ENCODE measurements around the gene SOBP.

Gene SOBP

DNA sequence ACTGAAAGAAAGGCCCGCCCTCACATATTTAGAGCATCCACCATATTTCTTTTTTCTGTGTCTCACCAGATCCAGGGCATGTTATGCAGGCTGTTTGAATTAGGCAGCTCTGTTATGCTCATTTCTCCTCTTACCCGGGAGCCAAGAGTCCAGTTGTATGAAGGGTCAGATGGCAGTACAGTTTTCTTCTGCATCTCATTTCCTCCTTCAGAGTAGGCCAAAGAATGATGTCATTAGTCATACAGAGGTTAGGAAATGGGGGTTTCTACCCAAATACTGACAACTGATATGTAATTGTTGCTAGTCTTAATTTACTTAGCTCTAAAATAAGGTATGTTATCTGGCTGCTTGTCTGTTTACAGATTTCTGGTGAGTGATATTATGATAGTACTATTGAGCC, 130.8 kb downstream of the SOBP start:
- no peak for DNase-seq (ENCODE audit: low spot score)

DNA sequence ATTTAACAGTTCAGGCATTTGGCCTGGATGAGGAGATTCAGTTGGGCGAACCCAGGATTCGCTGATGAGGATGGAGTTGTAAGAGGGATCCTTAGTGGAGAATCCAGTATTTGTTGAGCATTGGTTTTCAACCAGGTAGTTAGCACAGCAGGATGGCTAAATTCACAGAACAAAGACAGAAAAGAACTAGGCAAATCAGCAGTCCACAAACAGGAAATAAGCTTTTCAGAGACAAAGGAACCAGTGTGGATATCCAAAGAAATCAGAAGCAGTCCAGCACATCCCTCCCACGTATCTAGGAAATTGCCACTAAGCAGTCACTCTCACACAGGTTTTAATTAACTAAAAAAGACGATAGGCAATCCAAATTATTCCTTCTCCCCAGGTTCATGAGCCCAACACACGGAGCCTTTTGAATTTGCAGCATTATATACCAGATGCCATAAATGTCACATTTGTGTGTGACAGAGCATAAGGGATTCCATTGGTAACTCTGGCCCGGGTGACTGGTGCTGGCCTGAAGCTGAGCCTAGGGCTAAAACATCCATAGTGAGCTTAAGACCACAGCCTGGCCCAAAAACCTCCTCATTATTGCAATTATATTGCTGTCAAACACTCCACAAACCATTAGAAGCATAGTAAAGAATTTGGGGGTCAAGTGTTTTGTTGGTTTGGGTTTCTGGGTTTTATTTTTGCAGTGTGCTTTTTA, 131.5 kb downstream of the SOBP start:
- no peak for DNase-seq (ENCODE audit: low spot score)

DNA sequence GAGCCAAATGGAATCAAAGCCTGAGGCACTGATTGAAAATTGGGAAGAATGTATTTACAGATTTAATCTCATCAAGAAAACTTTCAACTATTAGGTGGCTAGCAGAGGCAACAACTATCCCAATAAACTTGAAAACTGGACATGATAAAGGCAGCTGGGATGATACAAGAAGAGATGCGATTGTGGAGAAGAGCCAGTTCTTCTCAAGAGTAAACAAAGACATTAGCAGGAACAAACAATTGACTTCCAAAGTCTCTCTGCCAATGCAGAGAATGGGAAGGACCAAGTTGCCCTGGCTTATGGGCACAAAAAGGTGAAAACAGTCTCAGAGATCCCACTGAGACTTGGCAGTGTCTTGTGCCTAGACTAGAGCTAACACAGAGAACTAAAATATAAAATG, 132.4 kb downstream of the SOBP start:
- DNase-seq (ENCODE audit: low spot score): no peak

DNA sequence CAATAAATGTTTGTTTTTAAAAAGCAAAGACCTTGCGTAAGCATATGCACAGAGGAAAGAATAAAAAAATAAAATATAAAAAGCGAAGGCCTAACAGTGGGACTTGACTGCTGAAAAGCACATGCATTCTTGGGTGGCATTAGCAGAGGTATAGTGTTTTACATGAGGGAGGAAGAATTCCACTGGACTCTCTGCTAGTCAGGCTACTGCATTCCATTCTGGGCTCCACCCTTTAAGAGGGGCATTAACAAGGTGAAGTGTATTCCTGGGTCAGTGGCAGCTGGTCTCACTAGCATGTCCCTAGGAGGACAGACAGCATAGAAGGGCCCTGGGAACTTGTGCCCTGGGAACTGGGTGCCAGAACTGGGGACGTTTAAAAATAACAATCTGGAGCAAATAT, 134.1 kb downstream of the SOBP start:
- no peak for DNase-seq (ENCODE audit: low spot score)

DNA sequence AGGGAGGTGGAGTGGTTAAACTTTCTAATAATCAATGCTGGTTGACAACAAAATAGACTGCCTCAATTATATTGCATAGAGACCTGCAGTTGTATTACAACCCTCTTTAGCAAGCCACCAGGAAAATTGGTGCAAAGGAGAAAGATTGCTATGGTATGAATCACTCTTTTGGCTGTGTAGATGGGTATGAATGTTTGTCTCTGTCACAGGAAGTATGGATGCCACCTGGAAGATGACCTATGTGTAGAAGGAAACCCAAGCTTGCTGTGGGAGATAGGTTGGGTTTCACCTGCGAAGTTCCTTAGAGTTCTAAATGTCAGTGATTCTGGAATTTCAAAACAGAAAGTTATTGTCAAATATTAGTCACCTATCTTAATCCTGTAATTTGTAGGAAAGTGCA, 134.6 kb downstream of the SOBP start:
- no peak for DNase-seq (ENCODE audit: low spot score)

DNA sequence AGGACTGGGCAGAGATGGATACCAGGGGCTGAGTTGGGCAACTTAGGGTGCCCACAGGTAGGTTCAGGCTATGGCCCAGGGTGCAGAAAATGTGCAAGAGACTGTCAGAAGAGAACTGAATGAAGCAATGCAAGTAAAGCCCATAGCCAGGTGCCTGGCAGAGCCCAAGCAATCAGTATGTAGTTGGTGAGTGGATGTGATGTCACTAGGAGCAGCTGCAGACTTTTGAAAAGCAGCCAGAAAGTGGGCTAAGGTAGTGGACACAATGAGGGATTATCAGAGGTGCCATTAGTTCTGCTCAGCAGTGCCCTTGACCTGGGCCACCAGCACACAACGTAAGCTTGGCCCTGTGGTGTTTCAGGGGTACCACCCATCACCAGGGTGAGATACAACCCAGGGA, 135.3 kb downstream of the SOBP start:
- DNase-seq (ENCODE audit: low spot score): no peak

DNA sequence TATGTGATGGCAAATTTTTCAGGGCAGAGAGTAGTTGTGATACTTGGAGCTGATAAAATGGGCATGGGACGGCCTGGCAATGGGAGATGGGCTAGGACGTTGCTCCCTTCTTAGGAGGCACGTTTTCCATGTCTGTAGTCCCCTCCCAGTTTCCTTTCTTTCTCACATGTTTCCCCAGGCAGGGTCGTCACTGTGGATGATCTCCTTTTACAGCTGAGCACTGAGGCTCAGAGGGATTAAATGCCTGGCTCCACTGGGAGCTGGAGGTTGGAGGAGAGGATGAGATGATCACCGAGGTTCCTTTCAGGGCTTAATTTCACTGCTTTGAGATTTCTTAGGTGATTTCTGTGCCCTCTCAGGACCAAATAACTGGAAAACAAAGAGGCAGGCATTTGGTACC, 136.7 kb downstream of the SOBP start:
- no peak for DNase-seq (ENCODE audit: low spot score)

DNA sequence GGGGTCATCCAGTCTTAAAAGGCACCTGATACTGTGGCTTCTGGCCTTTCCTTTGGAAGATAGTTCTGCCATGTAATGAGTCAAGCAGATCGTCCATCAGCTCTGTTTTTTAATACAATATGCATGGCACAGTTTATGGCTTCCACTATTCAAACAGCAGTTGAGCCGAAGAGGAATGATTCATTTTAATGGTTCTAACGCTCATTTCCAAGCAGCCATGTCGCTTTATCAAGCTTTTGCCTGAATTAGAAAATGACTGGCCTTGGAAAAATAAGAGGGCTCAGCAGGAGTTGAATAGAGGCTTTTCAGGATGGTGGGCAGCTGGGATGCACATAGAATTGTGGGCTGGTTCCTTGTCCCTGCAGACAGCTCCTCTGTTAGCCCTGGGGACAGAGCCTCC, 138.1 kb downstream of the SOBP start:
- no peak for DNase-seq (ENCODE audit: low spot score)

DNA sequence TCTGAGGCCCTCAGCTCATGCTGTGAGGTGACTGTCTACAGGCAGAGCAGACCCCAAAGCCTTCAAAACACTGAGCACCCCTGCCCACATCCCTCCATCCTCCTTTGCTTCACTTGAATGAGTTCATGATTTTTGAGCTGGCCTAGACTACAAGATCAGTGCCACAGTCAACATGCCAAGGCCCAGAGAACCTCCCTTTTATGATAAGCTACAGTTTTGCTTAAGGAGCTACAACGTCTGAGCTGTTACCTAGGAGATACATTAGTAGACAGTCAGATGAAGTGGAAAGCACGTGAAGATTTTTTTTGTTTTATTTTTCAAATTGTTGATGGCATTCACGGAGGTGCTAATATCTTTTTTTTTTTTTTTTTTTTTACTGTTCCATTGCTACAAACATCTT, 139.0 kb downstream of the SOBP start:
- DNase-seq (ENCODE audit: low spot score): no peak

DNA sequence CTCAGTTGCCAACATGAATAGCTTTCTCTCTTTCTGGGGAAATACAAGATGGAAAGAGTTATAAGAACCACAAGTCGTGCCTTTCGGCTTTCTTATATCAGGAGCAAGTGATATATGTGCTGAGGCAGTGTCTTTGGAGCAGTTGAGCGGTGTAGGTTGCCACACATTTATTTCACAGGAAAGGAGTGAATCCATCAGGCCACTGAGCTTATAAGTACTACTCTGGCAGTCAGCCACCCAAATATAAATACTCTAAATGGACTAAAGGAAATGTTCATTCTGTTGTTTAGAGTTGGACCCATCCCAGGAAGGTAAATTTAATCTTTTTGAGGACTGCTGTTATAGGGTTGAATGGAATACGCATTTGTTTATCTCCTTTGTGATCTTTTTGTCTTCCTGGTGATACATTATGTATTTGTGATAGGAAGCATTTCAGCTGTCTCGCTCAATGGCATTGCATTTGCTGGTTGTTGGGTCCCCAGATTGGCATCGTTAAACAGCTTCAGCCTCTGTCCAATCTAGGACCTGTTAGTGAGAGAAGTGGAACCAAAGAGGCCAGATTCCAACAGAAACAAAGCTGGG, 139.7 kb downstream of the SOBP start:
- DNase-seq (ENCODE audit: low spot score): no peak

DNA sequence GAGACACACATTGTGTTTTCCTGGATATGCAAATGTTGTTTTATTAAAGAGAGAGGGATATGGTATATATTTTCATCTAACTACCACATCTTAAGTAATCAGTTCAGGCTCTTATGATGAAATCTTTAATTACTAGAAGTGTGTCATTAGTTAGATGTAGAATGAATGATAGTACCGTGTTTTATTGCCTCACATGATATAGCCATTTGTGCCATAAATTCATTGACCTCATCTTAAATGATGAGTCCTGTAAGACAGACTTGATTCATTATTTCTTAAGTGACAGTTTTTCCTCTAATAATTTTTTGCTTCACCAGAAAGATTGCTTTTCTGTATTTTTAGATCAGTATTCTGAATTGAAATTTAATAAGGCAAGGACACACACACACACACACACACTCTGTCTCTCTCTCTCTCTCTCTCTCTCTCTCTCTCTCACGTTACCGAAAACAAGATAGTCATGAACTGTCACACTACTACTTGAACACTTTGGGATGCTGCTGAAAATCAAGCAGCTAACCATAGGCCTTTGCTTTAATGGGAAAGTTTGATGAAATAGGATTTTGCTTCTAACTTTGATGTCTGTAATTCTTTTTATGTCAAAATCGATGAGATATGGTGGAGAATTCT, 140.5 kb downstream of the SOBP start:
- DNase-seq (ENCODE audit: low spot score): no peak

DNA sequence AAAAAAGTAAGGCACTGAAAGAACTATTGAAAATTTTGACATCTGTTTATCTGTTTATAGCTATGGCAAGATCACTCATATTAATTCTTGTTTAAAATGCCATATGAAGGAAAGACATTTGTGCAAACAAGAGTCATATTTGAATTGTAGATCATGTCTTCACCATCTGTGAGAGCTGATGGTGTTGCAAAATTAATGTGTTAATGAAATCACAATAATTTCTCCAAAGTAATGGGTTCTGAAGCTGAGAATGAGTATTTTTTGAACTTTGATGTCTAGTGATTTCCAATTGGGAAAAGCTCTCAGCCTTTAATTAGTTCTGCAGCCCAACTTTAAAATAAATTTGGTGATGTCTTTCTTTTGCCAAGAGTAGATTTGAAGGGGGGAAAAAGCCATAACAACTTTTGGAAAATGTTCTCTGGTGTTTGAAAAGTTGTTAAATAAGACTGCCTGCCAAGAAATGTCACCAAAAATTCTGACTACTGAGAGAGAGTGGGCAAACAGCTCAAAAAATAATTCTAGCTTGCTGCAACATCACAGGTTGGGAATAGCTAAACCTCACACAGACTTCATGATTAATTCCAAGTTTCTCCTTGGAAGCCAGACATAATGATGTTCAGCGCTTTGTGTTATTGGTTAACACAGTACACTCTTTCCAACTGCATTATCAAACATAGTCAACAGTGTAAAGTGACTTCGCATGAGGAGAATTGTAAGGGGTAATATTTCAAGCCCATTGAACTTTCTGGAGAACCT, 142.6 kb downstream of the SOBP start:
- no peak for DNase-seq (ENCODE audit: low spot score)

DNA sequence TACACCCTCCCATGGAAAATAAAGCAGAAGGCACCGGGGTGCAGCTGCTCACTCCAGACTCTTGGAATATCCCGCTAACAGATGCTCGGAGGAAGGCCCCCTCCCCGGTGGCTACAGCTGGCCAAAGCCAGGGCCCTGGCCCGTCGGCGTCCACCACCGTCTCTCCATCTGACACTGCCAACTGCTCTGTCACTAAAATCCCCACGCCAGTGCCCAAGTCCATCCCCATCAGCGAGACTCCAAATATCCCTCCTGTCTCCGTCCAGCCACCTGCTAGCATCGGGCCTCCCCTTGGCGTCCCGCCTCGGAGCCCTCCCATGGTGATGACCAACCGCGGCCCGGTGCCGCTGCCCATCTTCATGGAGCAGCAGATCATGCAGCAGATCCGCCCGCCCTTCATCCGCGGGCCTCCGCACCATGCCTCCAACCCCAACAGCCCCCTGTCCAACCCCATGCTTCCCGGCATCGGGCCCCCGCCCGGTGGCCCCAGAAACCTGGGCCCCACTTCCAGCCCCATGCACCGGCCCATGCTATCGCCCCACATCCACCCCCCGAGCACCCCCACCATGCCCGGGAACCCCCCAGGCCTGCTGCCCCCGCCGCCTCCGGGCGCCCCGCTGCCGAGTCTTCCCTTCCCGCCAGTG, 143.9 kb downstream of the SOBP start:
- DNase-seq (ENCODE audit: low spot score): no peak

DNA sequence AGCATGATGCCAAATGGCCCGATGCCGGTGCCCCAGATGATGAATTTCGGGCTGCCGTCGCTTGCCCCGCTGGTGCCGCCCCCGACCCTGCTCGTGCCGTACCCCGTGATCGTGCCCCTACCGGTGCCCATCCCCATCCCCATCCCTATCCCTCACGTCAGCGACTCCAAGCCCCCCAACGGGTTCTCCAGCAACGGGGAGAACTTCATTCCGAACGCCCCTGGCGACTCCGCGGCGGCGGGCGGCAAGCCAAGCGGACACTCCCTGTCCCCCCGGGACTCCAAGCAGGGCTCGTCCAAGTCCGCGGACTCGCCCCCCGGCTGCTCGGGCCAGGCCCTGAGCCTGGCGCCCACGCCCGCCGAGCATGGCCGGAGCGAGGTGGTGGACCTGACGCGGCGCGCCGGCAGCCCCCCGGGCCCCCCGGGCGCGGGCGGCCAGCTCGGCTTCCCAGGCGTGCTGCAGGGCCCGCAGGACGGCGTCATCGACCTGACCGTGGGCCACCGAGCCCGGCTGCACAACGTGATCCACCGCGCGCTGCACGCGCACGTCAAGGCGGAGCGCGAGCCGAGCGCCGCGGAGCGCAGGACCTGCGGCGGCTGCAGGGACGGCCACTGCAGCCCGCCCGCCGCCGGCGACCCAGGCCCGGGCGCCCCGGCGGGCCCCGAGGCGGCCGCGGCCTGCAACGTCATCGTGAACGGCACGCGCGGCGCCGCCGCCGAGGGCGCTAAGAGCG, 144.6 kb downstream of the SOBP start:
- DNase-seq (ENCODE audit: low spot score): no peak

DNA sequence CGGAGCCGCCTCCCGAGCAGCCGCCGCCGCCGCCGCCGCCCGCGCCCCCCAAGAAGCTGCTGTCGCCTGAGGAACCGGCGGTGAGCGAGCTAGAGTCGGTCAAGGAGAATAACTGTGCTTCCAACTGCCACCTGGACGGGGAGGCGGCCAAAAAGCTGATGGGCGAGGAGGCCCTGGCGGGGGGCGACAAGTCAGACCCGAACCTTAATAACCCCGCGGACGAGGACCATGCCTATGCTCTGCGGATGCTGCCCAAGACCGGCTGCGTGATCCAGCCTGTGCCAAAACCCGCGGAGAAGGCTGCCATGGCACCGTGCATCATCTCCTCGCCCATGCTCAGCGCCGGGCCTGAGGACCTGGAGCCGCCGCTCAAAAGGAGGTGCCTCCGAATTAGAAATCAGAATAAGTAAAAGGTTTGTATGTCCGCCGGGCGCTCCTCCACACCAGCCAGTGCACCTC, 145.2 kb downstream of the SOBP start:
- DNase-seq (ENCODE audit: low spot score): no peak

DNA sequence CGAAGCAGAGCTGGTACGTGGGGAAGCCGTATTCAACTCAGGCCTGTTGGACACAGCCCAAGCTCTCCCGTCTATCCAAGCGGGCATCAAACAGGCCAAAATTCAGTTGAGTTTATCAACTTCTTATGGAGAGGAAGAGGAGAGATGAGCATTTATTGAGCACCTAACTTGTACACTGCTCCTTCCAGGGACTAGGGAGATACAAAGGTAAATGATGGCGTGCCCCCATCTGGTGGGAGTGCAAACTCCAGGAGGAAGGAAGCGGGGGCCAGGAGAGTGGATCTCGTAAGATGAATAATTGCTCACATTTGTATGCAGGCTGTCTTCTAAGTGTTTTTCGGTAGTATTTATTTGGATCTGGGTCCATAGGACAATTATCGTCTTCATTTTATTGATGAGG, 146.6 kb downstream of the SOBP start:
- DNase-seq (ENCODE audit: low spot score): no peak

DNA sequence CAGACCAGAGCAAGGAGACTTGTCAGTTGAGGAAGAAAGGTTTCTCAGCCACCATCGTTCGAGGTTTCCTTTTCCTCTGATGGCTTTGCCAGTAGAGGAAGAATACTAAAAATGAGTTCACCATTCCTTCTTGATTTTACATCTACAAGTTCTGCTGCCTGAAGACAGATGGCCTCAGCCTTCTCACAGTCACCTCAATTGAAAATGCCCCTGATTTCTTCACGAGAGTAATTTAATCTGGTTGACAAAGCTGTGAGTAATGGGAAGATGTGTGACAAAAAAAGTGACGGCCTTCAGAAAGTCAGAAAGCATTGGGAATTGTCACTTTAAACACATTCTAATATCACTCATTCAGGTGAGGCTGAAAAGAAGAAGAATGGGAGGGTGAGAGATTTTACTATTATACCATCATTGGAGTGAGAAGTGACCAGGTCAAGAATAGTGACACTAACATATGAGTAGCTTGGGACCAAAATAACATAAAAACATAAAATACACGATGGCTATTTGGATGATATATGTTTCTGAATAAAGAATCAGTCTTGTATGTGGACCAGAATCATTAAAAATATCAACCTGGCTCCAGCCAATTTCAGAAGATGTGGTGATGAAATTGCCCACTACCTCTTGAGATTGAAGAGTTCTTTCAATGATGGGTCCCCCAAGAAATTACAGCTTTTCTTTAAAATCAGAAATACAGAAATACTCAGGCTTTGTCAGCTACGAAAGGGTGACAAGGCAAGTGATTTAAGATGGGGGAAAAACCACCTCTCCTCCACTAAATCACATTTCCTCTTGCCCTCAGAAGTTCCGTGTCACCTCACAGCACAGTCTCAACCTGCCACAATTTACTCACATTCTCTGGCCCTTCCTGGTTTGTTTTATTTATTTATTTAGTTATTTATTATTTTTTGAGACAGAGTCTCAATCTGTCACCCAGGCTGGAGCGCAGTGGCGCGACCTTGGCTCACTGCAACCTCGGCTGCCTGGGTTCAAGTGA, 147.7 kb downstream of the SOBP start:
- no peak for DNase-seq (ENCODE audit: low spot score)

DNA sequence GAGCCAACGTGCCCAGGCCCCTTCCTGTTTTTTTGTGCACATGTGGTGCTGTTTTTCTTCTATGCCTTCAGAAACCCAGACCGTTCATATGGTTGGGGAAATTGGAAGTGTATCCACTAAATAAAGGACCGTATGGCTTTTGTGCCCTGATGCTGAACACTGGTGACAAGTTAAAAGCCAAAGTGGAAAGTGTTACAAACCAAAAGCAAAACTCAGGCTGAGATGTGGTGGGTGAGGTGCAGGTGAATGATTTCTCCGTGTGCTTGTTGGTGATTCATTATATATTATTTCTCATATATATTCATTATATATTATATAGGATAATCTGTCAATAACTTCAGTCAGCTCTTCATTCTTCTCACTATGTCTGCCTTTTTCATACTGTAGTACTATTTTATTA, 148.6 kb downstream of the SOBP start:
- no peak for DNase-seq (ENCODE audit: low spot score)

DNA sequence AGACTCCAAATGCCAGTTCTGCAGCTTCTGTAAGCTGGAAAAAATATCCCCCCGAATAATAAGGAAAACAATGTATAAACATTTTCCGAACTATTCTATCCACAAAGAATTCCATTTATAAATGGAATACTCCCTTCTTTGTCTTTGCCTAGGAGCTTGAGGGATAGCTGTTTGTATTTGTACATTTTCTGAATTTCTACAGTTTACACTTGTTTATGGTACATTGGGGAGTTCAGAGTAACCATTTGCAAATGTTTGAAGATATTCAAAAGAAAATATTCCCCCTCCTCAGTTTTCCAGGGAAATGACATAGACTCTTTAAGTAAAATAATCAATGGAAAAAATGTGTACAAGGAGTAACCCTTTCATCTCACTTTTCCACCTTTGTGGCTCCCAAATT, 149.6 kb downstream of the SOBP start:
- no peak for DNase-seq (ENCODE audit: low spot score)

DNA sequence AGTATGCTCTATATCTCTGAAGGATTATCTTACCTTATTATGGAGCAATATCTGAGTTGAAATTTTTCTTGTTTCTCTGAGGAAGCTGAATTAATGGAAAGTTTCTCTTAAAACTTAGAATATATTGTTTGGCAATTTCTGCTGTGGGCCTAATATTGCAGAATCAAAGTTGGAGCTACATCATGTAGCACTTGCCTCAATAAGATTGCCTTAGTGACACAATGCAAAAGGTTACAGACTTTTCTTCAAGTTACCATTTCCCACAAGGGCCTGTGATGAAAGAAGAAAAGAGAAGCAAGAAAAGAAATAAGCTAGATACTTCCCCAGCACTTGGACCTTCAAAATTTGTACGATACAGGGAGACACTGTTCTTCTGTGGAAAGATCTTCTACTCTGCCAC, 151.2 kb downstream of the SOBP start:
- no peak for DNase-seq (ENCODE audit: low spot score)

Data from hematopoietic multipotent progenitor cell treated with erythropoietin and hydrocortisone succinate and interleukin-3 and kit ligand, for 15 days (in vitro differentiated cells).